GM18909 (cell line): Measurements from ENCODE around the gene RAB40C.

Source experiments
- ATAC-seq: cut with Tn5 transposase; IDR thresholded peaks from one replicate; pipeline ENCODE4 v1.9.1; 2021; ENCODE audit warnings: mild to moderate bottlenecking; ENCODE audit not compliant: unreplicated experiment, poor library complexity

The RAB40C gene

DNA sequence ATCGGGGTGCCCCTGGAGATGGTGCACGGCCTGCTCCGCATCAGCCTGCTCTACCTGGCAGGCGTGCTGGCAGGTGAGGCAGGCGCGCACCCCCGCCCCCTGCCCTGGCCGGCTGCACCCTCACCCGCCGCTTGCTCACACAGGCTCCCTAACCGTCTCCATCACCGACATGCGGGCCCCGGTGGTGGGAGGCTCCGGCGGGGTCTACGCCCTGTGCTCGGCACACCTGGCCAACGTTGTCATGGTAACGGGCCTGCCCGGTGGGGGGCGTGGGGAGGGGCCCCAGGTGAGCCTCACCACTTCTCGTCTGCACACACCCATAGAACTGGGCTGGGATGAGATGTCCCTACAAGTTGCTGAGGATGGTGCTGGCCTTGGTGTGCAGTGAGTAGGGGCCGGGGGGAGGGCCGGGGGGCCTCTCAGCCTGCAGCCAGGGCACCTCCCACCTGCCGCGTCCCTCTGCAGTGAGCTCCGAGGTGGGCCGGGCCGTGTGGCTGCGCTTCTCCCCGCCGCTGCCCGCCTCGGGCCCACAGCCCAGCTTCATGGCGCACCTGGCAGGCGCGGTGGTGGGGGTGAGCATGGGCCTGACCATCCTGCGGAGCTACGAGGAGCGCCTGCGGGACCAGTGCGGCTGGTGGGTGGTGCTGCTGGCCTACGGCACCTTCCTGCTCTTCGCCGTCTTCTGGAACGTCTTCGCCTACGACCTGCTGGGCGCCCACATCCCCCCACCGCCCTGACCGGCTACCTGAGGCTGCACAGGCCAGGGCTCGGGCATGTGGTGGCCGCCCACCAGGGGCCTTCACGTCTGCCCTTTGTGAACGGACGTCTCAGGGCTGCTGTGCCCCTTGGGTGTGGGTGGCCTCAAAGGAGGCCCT lies 87.7 kb downstream of the RAB40C start:
- ATAC-seq: no peak

DNA sequence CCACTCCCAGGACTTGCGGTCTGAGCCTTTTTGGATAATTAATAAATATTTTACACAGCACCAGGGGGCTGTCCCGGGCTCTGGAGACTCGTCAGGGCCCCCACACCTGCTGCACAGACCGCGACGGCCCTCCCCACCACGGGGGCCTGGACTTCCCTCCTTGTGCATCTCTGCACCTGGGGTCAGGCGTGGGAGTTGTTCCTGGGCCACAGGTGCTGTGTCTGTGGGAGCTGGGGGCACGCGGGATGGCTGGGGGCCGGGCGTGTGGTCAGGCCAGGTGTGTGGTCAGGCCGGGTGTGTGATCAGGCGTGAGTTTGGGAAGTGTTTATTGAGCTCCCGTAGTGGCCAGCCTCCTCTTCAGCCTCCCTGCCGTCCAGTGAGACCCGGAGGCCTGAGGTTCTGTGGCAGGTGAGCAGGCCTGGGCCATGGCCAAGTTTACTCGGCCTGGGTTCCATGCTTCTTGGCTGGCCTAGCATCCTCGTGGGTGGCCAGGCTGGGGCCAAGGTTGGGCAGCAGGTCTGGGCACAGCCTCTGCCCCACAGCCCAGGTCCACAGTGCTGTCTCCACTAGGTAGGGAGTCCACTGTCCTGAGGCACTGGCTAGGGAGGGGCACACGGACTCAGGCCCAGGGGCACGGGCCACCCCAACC lies 88.5 kb downstream of the RAB40C start:
- ATAC-seq: no peak
